ENCODE measurements around the gene HINFP. TPM values are rescaled to one million over a fixed set of nuclear protein-coding genes. Genes with fewer than 3 reads are reported as not detected.
"Not testable (repeated sequence)": the region's sequence is repeated elsewhere in the genome, so short reads cannot be mapped to it uniquely, and the experiment has no call there.

HINFP gene
- total RNA-seq, 4 donors from 2014 or later = 21.9 to 36.1 (median 27.0) TPM

DNA sequence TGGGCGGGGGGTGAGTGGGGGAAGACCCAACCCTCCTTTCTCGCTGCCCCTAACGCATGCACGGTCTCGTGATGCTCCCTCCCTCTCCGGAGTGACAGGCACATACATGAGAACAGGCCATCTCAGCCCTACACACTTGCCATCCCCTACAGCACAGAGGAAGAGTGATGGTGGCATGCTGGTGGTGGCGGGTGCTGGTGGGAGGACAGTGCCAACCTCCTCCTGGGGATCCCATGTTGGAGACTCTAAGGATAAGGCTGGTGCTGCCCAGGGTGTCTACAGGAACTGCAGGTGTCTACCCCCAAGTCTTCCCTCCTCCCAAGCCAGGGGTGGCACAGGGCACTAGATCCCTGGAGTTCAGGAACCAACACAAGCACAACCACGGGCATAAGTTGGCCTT, 40.5 kb downstream of the HINFP start:
- 73 to 87% methylated on average over 7 to 8 of the region's 8 CpGs for WGBS, 2 donors
- H3K36me3 ChIP-seq = no peaks in the 10 kb centered on the region
- DNase-seq (ENCODE audit: low spot score in 2 of 2) = no peak
- no peak overlapping the region for H3K4me3 ChIP-seq
- H3K4me1 ChIP-seq = no peaks in the 10 kb centered on the region
- TF ChIP-seq CTCF (IDR thresholded peaks at IDR 0.05) = no peak
- TF ChIP-seq EP300 (IDR thresholded peaks at IDR 0.05) = no peak
- no peak for TF ChIP-seq POLR2A (IDR thresholded peaks at IDR 0.05)
- no peaks in the 10 kb centered on the region for H3K9me3 ChIP-seq
- H3K27ac ChIP-seq = no peak overlapping the region
- no peaks in the 10 kb centered on the region for H3K27me3 ChIP-seq

DNA sequence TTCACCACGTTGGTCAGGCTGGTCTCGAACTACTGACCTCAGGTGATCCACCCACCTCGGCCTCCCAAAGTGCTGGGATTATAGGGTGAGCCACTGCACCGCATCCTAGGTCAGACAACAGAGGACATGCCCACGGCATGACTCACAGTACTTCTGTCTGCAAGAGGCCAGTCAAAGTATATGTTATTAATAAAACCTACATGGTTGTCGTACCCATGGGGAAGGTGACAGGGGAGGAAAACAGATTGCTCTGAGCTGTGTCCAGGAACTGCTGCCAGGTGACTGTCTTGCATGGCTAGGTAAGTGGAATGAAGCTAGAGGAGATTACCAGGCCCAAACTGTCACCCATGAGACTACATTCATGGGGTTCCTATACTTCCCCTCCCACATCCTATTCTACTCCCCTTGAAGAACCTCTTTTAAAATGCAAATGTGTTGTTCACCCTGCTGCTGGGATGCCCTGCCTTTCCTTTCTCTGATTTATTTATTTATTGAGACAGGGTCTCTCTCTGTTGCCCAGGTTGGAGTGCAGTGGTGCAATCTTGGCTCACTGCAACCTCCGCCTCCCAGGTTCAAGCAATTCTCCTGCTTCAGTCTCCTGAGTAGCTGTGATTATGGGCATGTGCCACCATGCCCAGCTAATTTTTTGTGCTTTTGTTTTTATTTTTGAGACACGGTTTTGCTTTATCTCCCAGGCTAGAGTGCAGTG, 45.1 kb downstream of the HINFP start:
- H3K4me1 ChIP-seq = peaks cover 0 to 20% (median 2%) of the 10 kb centered on the region in 4 donors
- no peak for DNase-seq (ENCODE audit: low spot score in 2 of 2)
- H3K27me3 ChIP-seq = no peaks in the 10 kb centered on the region
- no peaks in the 10 kb centered on the region for H3K9me3 ChIP-seq
- no peak overlapping the region for H3K27ac ChIP-seq
- 70 to 79% methylated on average over 8 of the region's 8 CpGs for WGBS, 2 donors
- TF ChIP-seq CTCF (IDR thresholded peaks at IDR 0.05) = no peak
- no peak for TF ChIP-seq EP300 (IDR thresholded peaks at IDR 0.05)
- TF ChIP-seq POLR2A (IDR thresholded peaks at IDR 0.05) = no peak
- no peak overlapping the region for H3K4me3 ChIP-seq
- H3K36me3 ChIP-seq = peaks cover 0 to 4% (median 0%) of the 10 kb centered on the region in 3 donors

GRCh38 chr11:119167077-119167458, 45.7 kb downstream of the HINFP start:
- peaks cover 0 to 20% (median 2%) of the 10 kb centered on the region in 4 donors for H3K4me1 ChIP-seq
- WGBS, 2 donors = 72 to 79% methylated on average over 10 of the region's 10 CpGs
- H3K4me3 ChIP-seq; DNase-seq (ENCODE audit: low spot score in 2 of 2); H3K36me3 ChIP-seq; H3K27ac ChIP-seq; H3K9me3 ChIP-seq; H3K27me3 ChIP-seq: not testable (repeated sequence)

DNA sequence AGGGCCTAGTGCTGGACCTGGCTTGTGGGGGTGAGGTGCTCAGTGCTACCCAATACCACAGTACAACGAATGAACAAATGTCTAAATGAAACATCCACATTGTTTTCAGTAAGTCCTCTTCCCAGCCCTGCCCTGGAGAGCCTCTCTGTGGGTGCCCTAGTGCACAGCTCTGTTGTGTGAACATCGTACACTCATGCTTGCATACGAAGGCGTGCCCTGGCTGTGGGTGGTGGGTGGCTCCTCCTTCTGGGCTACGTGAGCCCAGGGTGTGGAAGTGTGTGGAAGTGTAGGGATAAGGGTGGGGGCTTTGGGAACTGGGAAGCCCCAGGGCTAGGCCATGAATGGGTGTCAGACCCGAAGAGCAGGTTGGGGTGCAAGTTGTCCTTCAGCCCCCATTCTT, 46.6 kb downstream of the HINFP start:
- Histone ChIP-seq H3K27ac (peak overlapping the region in 2 of 4 donors; percentile 91 to 95), H3K36me3 (peaks cover 0 to 14% (median 0%) of the 10 kb centered on the region in 3 donors), H3K9me3 (no peaks in the 10 kb centered on the region), H3K4me3 (no peak overlapping the region), H3K4me1 (peaks cover 0 to 20% (median 2%) of the 10 kb centered on the region in 4 donors), H3K27me3 (no peaks in the 10 kb centered on the region)
- TF ChIP-seq CTCF (IDR thresholded peaks at IDR 0.05) (no peak), POLR2A (IDR thresholded peaks at IDR 0.05) (no peak), EP300 (IDR thresholded peaks at IDR 0.05) (no peak)
- 39 to 44% methylated on average over 6 of the region's 6 CpGs for WGBS, 2 donors
- DNase-seq (ENCODE audit: low spot score in 2 of 2) = no peak

DNA sequence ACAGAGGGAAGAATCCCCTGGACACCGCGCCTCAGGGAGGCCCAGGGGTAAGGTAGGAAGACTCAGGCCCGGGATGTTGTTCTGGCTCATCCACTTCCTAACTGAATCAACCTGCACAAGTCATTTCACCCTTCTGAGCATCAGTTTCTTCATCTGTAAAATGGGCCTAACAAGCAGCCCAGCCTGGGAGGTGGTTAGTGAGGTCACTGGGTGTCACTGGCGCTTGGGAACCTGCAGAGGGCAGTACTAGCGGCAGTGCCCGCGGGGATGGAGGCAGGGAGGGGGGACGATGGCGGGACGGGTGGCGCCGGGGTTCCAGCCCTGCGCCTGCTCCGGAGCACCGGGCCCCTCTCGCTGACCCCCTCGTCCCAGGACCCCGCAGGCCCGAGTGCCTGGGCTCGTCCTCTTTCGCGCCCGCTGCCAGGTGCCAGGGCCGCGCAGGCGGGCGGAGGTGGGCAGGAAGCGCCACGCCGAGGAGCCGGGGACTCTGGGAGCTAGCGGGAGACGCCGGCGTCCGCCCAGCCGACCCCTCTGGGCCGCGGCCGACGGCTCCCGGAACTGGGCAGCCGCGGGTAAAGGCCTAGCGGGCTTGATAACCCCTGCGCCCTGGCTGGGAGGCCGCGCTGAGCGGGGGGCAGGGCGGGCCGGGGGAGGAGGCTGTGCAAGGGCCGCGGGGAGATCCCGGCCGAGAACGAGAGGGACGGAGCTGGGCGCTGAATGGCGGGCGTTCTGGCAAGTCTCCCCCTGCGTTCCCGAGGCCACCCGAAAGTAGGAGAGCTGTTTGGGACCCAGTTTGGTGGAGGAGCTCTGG, 47.3 kb downstream of the HINFP start, which contains the start of gene NLRX1:
Gene NLRX1, plus strand, starts transcription at position 255 of the 811 bp plus-strand sequence. CDS start 2,679 bp downstream, outside the sequence.
- 5 to 9% methylated on average over 25 to 58 of the region's 63 CpGs for WGBS, 2 donors
- Histone ChIP-seq H3K27me3 (no peaks in the 10 kb centered on the region), H3K4me1 (peaks cover 0 to 20% (median 2%) of the 10 kb centered on the region in 4 donors), H3K36me3 (peaks cover 0 to 21% (median 0%) of the 10 kb centered on the region in 3 donors), H3K4me3 (peak within 1 kb of the TSS; percentile 61 to 99 (median 70)), H3K27ac (peak within 1 kb of the TSS; percentile 73 to 95 (median 91)), H3K9me3 (no peaks in the 10 kb centered on the region)
- peak; percentile 91 to 93 (median 92) for TF ChIP-seq CTCF (IDR thresholded peaks at IDR 0.05)
- TF ChIP-seq EP300 (IDR thresholded peaks at IDR 0.05) = peak in 1 of 2 donors; percentile 66
- TF ChIP-seq POLR2A (IDR thresholded peaks at IDR 0.05) = peak in 1 of 2 donors; percentile 67
- peak; percentile 58 to 71 for DNase-seq (ENCODE audit: low spot score in 2 of 2)

All from tibial nerve (tissue), 4 donors.